HG02870 (cell line): Measurements from ENCODE around the gene NOTCH1.

Experiments
- ATAC-seq: cut with Tn5 transposase; IDR thresholded peaks from one replicate; pipeline ENCODE4 v1.9.1; 2021; ENCODE audit warnings: mild to moderate bottlenecking, moderate library complexity; ENCODE audit not compliant: unreplicated experiment

Gene NOTCH1

DNA sequence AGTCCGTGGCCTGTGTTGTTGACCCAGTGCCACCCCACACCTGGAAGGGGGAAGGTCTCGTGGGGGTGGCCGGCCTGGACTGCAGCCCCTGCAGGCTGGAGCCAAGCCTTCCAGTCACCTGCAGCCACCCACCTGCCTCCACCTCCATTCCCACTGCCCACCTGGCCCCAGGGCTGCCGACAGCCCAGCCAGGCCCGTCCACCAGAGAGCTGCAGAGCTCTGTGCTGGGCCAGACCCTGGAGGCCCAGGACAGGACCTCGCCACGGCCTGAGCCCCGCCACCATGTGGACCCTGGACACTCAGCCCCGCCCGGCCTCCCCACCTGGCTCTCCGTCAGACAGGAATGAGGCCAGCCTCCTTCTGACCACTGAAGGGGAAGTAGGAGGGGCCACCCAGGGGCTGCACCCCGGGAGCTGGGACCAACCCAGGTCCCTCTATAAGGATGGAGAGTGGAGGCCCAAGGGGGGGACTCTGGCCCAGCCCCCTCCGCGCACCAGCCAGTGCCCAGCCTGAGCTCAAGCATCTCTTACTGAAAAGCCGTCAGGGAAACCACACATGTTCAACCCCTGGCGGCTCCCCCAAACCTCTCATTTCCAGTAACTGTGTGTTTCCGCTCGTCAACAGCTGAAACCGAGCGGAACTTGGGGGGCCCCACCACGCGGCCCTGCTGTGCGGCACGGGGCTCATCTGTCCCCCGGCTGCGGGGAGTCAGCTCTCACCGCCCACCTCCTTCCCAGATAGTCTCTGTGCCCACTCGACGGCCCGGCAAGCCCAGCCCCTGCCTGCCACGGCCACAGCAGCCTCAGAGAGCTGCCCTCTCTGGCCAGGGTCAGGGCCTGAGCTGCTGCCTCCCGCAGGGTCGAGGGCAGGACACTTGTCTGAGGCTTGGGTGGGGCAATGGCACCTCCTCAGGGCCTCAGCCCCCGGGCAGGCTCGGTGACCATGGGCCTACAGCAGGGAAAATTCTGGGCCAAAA is 12.8 kb downstream of the NOTCH1 start:
- no peak for ATAC-seq

GRCh38 chr9:136531904-136532798 is 13.7 kb downstream of the NOTCH1 start:
- no peak for ATAC-seq

- no peak for ATAC-seq
Measured at GRCh38 chr9:136531186-136531903, 14.5 kb downstream of the NOTCH1 start.

DNA sequence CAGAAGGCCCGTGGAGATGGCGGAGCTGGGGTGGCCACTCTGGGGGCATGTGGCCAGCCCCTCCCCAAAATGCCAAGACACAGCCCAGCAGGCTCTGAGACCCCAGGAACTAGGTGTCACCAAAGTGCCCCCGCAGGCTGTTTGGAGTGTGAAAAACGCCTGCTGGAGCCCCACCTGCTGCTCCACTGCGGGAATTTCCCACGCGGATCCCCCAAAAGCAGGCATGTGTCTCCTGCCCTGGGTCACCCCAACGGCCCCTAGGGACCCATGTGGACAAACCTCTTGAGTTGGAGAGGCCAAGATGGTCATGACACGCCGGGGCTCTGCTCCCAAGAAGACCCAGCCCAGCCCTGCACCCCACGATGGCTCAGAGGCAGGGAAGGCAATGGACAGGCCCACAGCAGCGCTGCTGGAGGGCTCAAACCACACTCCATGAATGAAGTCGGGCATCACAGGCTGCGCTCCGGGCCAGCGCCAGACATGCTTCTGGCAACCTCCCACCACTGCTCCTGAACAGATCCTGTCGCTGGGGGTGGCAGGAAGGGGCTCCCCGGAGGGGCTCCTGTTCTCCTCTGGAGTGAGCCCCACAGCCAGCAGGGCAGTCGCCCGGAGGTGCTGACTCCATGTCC is 15.3 kb downstream of the NOTCH1 start:
- ATAC-seq, result no peak

DNA sequence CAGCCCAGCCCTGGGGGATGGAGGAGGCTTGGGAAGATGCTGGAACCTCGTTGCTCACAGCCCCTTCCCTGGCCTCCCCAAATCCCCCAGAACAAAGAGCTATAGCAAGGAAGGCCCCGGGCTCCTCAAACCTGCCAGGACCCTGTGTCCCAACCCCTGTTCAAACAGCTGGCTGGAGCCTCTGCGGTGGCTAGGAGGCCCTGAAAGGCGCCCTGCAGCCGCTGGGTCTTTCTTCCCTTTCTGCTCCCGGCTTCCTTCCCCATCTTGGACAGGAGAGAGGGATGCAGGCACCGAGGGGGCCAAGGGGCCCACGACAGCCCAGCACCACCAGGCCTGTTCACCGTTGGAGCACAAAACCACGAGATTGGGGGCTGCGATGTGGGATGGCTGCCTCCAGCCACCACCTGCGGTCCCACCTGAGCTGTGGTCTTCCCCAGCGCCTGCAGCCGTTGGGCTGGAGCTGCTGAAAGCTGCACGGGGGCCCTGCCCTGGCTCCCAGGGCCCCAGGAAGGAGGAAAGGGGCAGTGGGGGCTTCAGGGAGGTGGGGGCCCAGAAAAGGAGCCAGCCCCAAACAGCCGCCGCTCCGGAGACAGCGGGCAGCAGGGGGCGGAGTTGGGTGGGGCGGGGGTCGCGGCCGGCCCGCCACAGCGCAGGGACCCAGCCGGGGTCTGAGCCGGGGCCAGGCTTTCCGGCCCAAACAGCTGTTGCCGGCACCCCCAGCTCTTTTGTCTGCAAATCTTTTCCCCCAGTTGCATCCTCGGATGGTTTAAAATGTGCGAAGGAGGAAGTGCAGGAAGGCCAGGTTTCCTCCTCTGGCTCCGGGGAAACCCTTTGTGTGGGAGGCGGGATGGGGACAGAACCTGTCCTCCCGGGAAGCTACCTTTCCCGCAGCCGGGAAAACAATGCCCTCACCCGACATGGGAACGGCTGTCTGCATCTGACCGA is 16.1 kb downstream of the NOTCH1 start:
- no peak for ATAC-seq

DNA sequence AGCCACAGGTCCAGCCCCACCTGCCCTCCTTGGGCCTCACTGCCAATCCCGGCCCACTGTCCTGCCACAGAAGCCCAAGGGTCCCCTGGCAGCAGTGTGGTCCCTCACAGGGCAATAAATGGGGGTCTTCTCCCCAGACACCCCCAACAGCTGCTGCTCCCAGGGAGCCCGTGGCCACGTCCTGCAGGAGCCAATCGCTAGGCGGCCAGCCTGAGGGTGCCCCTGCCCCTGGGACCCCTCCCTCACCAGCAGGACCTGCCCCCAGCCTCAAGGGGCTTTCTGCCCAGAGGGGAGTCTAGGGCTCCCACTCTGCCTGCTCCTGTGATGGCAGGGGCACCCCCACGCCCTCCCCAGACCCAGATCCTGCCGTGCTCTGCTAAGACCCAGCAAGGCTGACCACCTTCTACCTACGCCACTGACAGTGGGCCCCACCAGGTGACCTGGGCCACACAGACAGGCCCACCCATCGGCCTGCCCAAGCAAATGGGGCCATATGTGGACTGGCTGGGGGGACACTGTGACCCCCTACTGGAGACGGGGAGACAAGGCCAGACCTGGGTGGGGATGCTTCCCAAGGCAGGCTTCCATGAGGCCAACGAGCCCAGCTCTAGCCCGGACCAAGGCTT is 17.0 kb downstream of the NOTCH1 start:
- no peak for ATAC-seq

- ATAC-seq, result no peak
Measured at GRCh38 chr9:136527721-136528710, 17.8 kb downstream of the NOTCH1 start.

DNA sequence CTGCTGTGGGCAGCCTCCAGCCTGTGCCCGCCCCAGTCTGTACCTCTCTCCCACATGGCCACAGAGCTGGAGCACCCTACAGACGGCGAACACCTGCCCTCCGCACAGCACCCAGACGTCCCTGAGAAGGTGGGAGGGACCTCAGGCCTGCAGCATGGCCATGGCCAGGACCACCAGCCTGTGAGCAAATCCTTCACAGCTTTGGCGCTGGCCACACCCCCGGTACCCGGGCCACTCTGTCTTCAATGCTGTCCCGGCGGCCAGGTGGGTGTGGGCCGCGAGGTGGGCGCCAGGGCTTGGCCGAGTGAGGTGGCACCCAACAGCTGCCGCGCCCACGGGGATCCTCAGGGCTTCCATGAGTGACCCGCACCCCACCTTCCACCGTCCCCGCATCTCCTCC is 18.7 kb downstream of the NOTCH1 start:
- ATAC-seq, result no peak

GRCh38 chr9:136526625-136527066 is 19.2 kb downstream of the NOTCH1 start:
- no peak for ATAC-seq

- ATAC-seq, result no peak
Measured at GRCh38 chr9:136525841-136526499, 19.9 kb downstream of the NOTCH1 start.

GRCh38 chr9:136525207-136525606 is 20.6 kb downstream of the NOTCH1 start:
- no peak for ATAC-seq

- ATAC-seq, result no peak
Measured at GRCh38 chr9:136522314-136523237, 23.3 kb downstream of the NOTCH1 start.

DNA sequence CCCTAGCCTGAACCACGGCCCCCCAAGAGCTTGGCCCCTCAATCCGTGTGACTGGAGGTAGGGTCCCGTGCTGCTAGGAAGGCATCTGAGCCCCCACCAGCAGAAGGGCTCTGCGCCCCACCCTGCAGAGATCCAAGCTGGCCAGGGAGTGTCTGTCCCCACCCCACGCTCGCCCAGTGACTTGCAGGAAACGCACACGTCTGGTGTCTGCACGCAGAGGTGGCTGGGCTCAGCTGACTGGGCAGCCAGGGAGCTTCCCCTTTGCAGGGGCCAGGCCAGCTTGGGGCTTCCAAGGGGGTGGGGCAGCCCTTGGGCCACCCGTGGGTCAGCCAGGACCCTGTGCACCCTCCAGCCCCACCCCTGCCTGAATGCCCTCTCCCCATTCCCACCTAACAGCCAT is 24.3 kb downstream of the NOTCH1 start:
- no peak for ATAC-seq

- no peak for ATAC-seq
Measured at GRCh38 chr9:136520053-136520540, 25.8 kb downstream of the NOTCH1 start.

- no peak for ATAC-seq
Measured at GRCh38 chr9:136519263-136520052, 26.4 kb downstream of the NOTCH1 start.
